A549 (cell line): ENCODE data around the gene DCLRE1B.

Experiments used
- EP300 ChIP-seq, 2 experiments: fragments of >200 bp; sonication (Bioruptor Twin); formaldehyde crosslinking; IDR thresholded peaks; 2 replicates in 1 of 2; 3 replicates in 1 of 2; pipeline ENCODE4 v1.6.1; 2016 to 2017
- HOXB5 ChIP-seq: fragments of 250-450 bp; sonication (Bioruptor Pico); IDR thresholded peaks from 2 replicates; pipeline ENCODE4 v1.5.0; 2020; ENCODE audit warnings: mild to moderate bottlenecking, moderate library complexity
- PHF8 ChIP-seq: fragments of 200-600 bp; sonication (generic); IDR thresholded peaks from 2 replicates; pipeline ENCODE4 v1.6.1; 2016; ENCODE audit warnings: low read depth, mild to moderate bottlenecking, antibody characterized with exemption, moderate library complexity, borderline replicate concordance
- POLR2A ChIP-seq: IDR thresholded peaks from 2 replicates; pipeline ENCODE4 v1.6.1; 2012; ENCODE audit warnings: mild to moderate bottlenecking, low read length
- RAD21 ChIP-seq, 2 experiments: fragments of >200 bp in 1 of 2; sonication (Bioruptor Twin) in 1 of 2; formaldehyde crosslinking in 1 of 2; IDR thresholded peaks in 1 of 2; conservative IDR thresholded peaks in 1 of 2; 2 replicates in 1 of 2; 3 replicates in 1 of 2; pipeline ENCODE4 v1.6.1; 2012 to 2018; ENCODE audit warnings: inconsistent platforms in 1 of 2
- RNF2 ChIP-seq: fragments of 200-600 bp; sonication (generic); IDR thresholded peaks from 2 replicates; pipeline ENCODE4 v1.6.1; 2016; ENCODE audit warnings: low read depth, mild to moderate bottlenecking, antibody characterized with exemption, moderate library complexity, borderline replicate concordance
- SMC3 ChIP-seq: fragments of >200 bp; sonication (Bioruptor Twin); formaldehyde crosslinking; IDR thresholded peaks from 3 replicates; pipeline ENCODE4 v1.6.1; 2018; ENCODE audit warnings: inconsistent platforms
- ZFP36 ChIP-seq: fragments of 450-650 bp; IDR thresholded peaks from 2 replicates; pipeline ENCODE4 v1.6.1; 2014; ENCODE audit warnings: borderline replicate concordance; ENCODE audit not compliant: partially characterized antibody
- ZSCAN20 ChIP-seq: fragments of 250-450 bp; sonication (Bioruptor Pico); IDR thresholded peaks from 2 replicates; pipeline ENCODE4 v1.8.0; 2022; ENCODE audit warnings: mild to moderate bottlenecking, moderate library complexity
- TF ChIP-seq, protein P1 (sequence below): fragments of >200 bp; sonication (Bioruptor Twin); formaldehyde crosslinking; IDR thresholded peaks from 3 replicates; pipeline ENCODE4 v1.5.1; 2016
- TF ChIP-seq, protein P2 (sequence below): IDR thresholded peaks from 2 replicates; pipeline ENCODE4 v1.6.1; 2012
- TF ChIP-seq, protein P3 (sequence below): fragments of 200-600 bp; sonication (generic); IDR thresholded peaks from 2 replicates; pipeline ENCODE4 v1.6.1; 2016; ENCODE audit warnings: antibody characterized with exemption, mild to moderate bottlenecking, moderate library complexity
- TF ChIP-seq, protein P4 (sequence below): fragments of 450-650 bp; IDR thresholded peaks from 2 replicates; pipeline ENCODE4 v1.6.1; 2014; ENCODE audit warnings: antibody characterized with exemption

DNA sequence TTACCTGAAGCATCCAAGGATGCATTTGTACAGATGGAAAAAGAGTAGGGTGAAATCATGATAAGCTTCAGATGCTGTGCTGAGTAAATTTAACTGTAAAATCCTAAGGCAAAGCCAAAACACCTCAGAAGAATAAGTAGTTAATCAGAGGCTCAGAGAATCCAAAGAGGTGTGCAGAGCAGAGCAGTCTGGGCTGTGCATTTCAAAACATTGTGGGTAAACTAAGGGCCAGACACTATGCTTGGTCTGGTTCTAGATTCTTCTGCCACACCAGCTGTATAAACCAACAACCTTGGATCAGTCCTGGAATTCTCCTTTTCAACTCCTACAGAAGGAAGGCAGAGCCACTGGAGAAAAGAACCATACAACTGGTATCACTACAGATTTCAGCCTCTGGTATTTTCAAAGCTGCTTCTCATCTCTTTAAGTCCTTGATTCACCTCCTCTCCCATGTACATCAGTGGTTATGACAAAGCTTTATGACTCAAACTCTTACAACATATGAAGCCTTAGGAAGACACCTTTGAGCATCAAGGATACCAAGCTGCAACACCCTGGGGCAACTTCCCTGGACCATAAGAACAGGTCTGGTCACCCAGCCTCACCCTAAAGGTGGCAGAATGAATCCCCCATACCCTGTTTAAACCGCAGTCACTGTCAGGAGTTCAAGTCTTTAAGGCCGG lies 12.4 kb downstream of the DCLRE1B start:
- TF ChIP-seq, protein P1, sequence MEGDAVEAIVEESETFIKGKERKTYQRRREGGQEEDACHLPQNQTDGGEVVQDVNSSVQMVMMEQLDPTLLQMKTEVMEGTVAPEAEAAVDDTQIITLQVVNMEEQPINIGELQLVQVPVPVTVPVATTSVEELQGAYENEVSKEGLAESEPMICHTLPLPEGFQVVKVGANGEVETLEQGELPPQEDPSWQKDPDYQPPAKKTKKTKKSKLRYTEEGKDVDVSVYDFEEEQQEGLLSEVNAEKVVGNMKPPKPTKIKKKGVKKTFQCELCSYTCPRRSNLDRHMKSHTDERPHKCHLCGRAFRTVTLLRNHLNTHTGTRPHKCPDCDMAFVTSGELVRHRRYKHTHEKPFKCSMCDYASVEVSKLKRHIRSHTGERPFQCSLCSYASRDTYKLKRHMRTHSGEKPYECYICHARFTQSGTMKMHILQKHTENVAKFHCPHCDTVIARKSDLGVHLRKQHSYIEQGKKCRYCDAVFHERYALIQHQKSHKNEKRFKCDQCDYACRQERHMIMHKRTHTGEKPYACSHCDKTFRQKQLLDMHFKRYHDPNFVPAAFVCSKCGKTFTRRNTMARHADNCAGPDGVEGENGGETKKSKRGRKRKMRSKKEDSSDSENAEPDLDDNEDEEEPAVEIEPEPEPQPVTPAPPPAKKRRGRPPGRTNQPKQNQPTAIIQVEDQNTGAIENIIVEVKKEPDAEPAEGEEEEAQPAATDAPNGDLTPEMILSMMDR, result no peak
- TF ChIP-seq HOXB5 (CRISPR knock-in tag) (no peak), ZSCAN20 (CRISPR knock-in tag) (no peak), RNF2 (no peak), ZFP36 (no peak), SMC3 (no peak), RAD21 (conservative IDR thresholded peaks at IDR 0.05 in 1 of 2, IDR thresholded peaks at IDR 0.05 in 1 of 2) (no peak), PHF8 (no peak), POLR2A (no peak), EP300 (IDR thresholded peaks at IDR 0.05) (no peak)
- TF ChIP-seq, protein P2, sequence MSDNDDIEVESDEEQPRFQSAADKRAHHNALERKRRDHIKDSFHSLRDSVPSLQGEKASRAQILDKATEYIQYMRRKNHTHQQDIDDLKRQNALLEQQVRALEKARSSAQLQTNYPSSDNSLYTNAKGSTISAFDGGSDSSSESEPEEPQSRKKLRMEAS, result no peak
- TF ChIP-seq, protein P3, sequence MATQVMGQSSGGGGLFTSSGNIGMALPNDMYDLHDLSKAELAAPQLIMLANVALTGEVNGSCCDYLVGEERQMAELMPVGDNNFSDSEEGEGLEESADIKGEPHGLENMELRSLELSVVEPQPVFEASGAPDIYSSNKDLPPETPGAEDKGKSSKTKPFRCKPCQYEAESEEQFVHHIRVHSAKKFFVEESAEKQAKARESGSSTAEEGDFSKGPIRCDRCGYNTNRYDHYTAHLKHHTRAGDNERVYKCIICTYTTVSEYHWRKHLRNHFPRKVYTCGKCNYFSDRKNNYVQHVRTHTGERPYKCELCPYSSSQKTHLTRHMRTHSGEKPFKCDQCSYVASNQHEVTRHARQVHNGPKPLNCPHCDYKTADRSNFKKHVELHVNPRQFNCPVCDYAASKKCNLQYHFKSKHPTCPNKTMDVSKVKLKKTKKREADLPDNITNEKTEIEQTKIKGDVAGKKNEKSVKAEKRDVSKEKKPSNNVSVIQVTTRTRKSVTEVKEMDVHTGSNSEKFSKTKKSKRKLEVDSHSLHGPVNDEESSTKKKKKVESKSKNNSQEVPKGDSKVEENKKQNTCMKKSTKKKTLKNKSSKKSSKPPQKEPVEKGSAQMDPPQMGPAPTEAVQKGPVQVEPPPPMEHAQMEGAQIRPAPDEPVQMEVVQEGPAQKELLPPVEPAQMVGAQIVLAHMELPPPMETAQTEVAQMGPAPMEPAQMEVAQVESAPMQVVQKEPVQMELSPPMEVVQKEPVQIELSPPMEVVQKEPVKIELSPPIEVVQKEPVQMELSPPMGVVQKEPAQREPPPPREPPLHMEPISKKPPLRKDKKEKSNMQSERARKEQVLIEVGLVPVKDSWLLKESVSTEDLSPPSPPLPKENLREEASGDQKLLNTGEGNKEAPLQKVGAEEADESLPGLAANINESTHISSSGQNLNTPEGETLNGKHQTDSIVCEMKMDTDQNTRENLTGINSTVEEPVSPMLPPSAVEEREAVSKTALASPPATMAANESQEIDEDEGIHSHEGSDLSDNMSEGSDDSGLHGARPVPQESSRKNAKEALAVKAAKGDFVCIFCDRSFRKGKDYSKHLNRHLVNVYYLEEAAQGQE, result no peak
- TF ChIP-seq, protein P4, sequence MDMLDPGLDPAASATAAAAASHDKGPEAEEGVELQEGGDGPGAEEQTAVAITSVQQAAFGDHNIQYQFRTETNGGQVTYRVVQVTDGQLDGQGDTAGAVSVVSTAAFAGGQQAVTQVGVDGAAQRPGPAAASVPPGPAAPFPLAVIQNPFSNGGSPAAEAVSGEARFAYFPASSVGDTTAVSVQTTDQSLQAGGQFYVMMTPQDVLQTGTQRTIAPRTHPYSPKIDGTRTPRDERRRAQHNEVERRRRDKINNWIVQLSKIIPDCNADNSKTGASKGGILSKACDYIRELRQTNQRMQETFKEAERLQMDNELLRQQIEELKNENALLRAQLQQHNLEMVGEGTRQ, result no peak
